HUES64 (cell line): ENCODE data around the gene MALAT1.
"Not testable (repeated sequence)": the region's sequence is repeated elsewhere in the genome, so short reads cannot be mapped to it uniquely, and the experiment has no call there.

Experiments
- H3K27ac ChIP-seq: 2 replicates; pipeline ENCODE4 v1.7.0; 2013; ENCODE audit warnings: low read depth, low read length, inconsistent platforms
- H3K27me3 ChIP-seq: 2 replicates; pipeline ENCODE4 v1.6.1; 2013; ENCODE audit warnings: mild to moderate bottlenecking, low read length; ENCODE audit not compliant: insufficient read depth
- H3K36me3 ChIP-seq: 2 replicates; pipeline ENCODE4 v1.6.1; 2013; ENCODE audit warnings: mild to moderate bottlenecking, low read length; ENCODE audit not compliant: insufficient read depth
- H3K4me1 ChIP-seq: 2 replicates; pipeline ENCODE4 v1.6.1; 2013; ENCODE audit warnings: mild to moderate bottlenecking, low read length, moderate library complexity; ENCODE audit not compliant: insufficient read depth
- H3K4me3 ChIP-seq: 2 replicates; pipeline ENCODE4 v1.5.1; 2013; ENCODE audit warnings: mild to moderate bottlenecking, low read length, moderate library complexity
- H3K9ac ChIP-seq: 2 replicates; pipeline ENCODE4 v1.6.1; 2013; ENCODE audit warnings: mild to moderate bottlenecking, low read depth, low read length
- H3K9me3 ChIP-seq: 2 replicates; pipeline ENCODE4 v1.6.1; 2013; ENCODE audit warnings: low read depth, low read length; ENCODE audit not compliant: insufficient read depth
- WGBS: fragments of 150-250, 120-280 bp; methylation state at CpG from one replicate; pipeline ENCODE4 v1.1.7; 2013; ENCODE audit warnings: missing lambda C conversion rate; 5-methylcytosine and 5-hydroxymethylcytosine counted together

MALAT1 gene

DNA sequence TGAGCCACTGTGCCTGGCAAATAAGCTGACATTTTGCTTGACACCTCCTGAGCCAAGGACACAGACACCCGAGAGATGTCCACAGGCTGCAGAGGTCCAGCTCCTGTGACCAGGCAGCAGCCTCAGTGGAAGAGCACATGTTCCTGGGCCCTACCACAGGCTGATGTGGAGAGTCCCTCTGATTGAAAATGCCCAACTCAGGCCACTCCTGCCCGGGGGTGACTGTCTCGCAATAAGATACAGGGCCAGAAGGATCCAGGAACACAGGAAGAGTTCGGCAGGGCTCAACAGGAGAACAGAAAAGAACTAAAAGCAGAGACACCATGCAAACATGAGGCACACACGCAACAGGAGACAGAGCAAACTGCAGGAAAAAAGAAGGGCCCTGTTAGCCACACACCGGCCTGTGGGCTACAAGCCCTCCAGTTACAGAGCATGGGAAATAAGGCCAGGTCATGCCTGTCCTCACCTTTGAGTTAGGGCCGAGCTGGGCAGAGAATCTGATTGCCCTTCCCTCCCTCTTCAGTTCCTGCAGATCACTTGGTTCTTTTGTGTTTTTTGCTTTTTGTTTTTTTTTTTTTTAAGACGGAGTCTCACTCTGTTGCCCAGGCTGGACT lies 28.3 kb upstream of the MALAT1 start:
- H3K27me3 ChIP-seq, result peaks cover 11% of the 10 kb centered on the region
- no peaks in the 10 kb centered on the region for H3K36me3 ChIP-seq
- no peak overlapping the region for H3K9ac ChIP-seq
- H3K4me3 ChIP-seq, result no peak overlapping the region
- no peak overlapping the region for H3K27ac ChIP-seq
- WGBS, result 91% methylated on average over 8 of the region's 8 CpGs
- H3K9me3 ChIP-seq, result no peaks in the 10 kb centered on the region
- H3K4me1 ChIP-seq, result no peaks in the 10 kb centered on the region

- peaks cover 2% of the 10 kb centered on the region for H3K4me1 ChIP-seq
Observed at GRCh38 chr11:65471447-65471891, 27.4 kb upstream of the MALAT1 start.

DNA sequence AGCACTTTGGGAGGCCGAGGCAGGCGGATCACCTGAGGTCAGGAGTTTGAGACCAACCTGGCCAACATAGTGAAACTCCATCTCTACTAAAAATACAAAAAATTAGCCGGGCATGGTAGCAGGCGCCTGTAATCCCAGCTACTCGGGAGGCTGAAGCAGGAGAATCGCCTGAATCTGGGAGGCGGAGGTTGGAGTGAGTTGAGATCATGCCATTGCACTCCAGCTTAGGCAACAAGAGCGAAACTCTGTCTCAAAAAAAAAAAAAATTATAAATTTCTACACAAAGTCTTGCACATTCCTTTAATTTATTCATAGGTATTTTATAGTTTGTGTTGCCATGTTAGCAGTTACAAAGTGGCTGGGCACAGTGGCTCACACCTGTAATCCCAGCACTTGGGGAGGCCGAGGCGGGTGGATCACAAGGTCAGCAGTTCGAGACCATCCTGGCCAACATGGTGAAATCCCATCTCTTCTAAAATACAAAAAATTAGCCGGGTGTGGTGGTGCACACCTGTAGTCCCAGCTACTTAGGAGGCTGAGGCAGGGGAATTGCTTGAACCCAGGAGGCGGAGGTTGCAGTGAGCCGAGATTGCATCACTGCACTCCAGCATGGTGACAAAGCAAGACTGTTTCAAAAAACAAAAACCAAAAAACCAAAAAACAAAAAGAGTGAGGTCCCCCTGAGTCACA lies 26.1 kb upstream of the MALAT1 start:
- H3K27me3 ChIP-seq, H3K4me3 ChIP-seq, H3K9me3 ChIP-seq, H3K4me1 ChIP-seq, H3K36me3 ChIP-seq, H3K27ac ChIP-seq, H3K9ac ChIP-seq: not testable (repeated sequence)
- WGBS, result 95% methylated on average over 14 of the region's 14 CpGs

More at GRCh38 chr11:65471447-65471891, 27.4 kb upstream of the MALAT1 start:
- 72% methylated on average over 8 of the region's 8 CpGs for WGBS
- no peaks in the 10 kb centered on the region for H3K9me3 ChIP-seq
- H3K27ac ChIP-seq, result no peak overlapping the region
- no peak overlapping the region for H3K4me3 ChIP-seq
- no peaks in the 10 kb centered on the region for H3K36me3 ChIP-seq
- no peak overlapping the region for H3K9ac ChIP-seq
- H3K27me3 ChIP-seq, result peaks cover 1% of the 10 kb centered on the region

- WGBS, result 85% methylated on average over 6 of the region's 7 CpGs
- Histone ChIP-seq H3K27me3 (no peaks in the 10 kb centered on the region), H3K36me3 (no peaks in the 10 kb centered on the region), H3K27ac (no peak overlapping the region), H3K9ac (no peak overlapping the region), H3K9me3 (no peaks in the 10 kb centered on the region), H3K4me3 (no peak overlapping the region), H3K4me1 (peaks cover 13% of the 10 kb centered on the region)
Observed at GRCh38 chr11:65473278-65473860, 25.5 kb upstream of the MALAT1 start.

DNA sequence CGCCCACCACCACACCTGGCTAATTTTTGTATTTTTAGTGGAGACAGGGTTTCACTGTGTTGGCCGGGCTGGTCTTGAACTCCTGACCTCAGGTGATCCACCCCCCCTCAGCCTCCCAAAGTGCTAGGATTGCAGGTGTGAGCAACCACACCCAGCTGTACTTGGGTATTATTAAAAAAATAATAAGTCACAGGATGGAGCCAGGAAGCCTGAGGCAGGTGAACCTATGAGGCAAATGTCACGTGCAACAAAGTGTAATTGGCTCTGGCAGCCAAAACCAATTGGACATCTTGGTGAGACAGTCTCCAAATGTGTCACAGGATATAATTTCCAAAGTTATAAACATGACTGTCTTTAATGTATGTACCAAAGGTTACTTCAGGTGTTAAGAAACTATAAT lies 24.0 kb upstream of the MALAT1 start:
- Histone ChIP-seq H3K9me3 (no peaks in the 10 kb centered on the region), H3K27me3 (no peaks in the 10 kb centered on the region), H3K4me3 (no peak overlapping the region), H3K9ac (no peak overlapping the region), H3K4me1 (peaks cover 28% of the 10 kb centered on the region), H3K36me3 (no peaks in the 10 kb centered on the region), H3K27ac (no peak overlapping the region)
- 90% methylated on average over 2 of the region's 3 CpGs for WGBS

- peaks cover 31% of the 10 kb centered on the region for H3K4me1 ChIP-seq
- peak overlapping the region; percentile 74 for H3K4me3 ChIP-seq
Observed at GRCh38 chr11:65476632-65477148, 22.2 kb upstream of the MALAT1 start.

GRCh38 chr11:65477149-65477965 lies 21.5 kb upstream of the MALAT1 start:
- Histone ChIP-seq H3K36me3 (no peaks in the 10 kb centered on the region), H3K4me3 (peak overlapping the region; percentile 74), H3K4me1 (peaks cover 31% of the 10 kb centered on the region), H3K9me3 (no peaks in the 10 kb centered on the region), H3K9ac (peak overlapping the region; percentile 95), H3K27ac (peak overlapping the region; percentile 81), H3K27me3 (no peaks in the 10 kb centered on the region)
- 3% methylated on average over 60 of the region's 60 CpGs for WGBS

More at GRCh38 chr11:65476632-65477148, 22.2 kb upstream of the MALAT1 start:
- 63% methylated on average over 10 of the region's 10 CpGs for WGBS
- Histone ChIP-seq H3K27ac (peak overlapping the region; percentile 81), H3K27me3 (no peaks in the 10 kb centered on the region), H3K9ac (peak overlapping the region; percentile 95), H3K36me3 (no peaks in the 10 kb centered on the region), H3K9me3 (no peaks in the 10 kb centered on the region)

GRCh38 chr11:65478388-65479183 lies 20.3 kb upstream of the MALAT1 start:
- Histone ChIP-seq H3K36me3 (no peaks in the 10 kb centered on the region), H3K4me1 (peaks cover 31% of the 10 kb centered on the region), H3K9me3 (no peaks in the 10 kb centered on the region), H3K4me3 (no peak overlapping the region), H3K9ac (no peak overlapping the region), H3K27ac (peak overlapping the region; percentile 45), H3K27me3 (no peaks in the 10 kb centered on the region)
- WGBS, result 81% methylated on average over 33 of the region's 33 CpGs

DNA sequence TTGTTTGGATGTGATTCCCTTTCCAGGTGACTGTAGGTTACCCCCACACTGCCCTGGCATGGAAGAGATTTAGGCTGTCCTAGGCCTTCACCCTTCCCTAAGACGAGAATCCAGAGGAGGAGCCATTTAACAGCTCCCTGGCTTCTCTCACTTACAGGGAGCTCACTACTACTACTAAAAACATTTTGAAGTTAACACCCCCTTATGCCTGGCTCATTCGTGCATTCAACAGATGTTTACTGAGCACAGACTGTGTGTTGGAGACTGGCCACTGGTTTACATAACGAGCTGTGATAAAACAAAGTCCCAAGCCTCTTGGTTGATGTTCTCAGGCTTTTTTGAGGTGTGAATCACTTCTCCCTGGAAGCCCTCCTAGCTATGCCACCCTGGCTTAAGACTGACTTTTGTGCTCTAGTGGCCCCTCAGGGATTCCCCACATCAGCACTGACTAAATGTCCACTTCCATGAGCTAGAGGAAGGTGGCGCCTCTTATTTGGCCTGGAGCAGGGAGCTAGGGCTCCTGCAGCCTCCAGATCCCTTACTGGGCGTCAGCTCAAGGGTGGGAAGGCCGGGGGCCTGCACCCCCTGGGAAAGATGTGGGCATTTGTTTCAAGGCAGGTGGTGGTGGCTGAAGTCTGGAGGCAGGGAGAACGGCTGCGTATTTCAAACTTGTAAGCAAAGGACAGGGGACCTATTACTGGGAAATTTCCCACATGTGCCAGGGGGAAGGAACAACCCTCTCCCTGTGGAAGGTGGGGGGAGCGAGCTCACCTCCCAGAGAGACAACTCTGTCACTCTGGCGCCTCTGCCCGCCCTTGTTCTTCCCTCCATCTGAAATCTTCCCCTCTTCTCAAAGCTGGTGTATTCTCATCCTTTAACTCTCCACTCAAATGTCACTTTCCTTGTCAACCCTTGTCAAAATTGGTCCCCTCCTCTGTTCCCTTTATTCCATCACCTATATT lies 19.4 kb upstream of the MALAT1 start:
- WGBS, result 52% methylated on average over 11 of the region's 11 CpGs
- Histone ChIP-seq H3K27ac (peak overlapping the region; percentile 45), H3K4me1 (peaks cover 31% of the 10 kb centered on the region), H3K9me3 (no peaks in the 10 kb centered on the region), H3K9ac (peak overlapping the region; percentile 35; the same call in 1 of the 2 replicates), H3K27me3 (no peaks in the 10 kb centered on the region), H3K4me3 (no peak overlapping the region), H3K36me3 (no peaks in the 10 kb centered on the region)
